Measurements from ENCODE around the gene NPIPA2.
"Not testable (repeated sequence)": the region's sequence is repeated elsewhere in the genome, so short reads cannot be mapped to it uniquely, and the experiment has no call there.

The NPIPA2 gene

DNA sequence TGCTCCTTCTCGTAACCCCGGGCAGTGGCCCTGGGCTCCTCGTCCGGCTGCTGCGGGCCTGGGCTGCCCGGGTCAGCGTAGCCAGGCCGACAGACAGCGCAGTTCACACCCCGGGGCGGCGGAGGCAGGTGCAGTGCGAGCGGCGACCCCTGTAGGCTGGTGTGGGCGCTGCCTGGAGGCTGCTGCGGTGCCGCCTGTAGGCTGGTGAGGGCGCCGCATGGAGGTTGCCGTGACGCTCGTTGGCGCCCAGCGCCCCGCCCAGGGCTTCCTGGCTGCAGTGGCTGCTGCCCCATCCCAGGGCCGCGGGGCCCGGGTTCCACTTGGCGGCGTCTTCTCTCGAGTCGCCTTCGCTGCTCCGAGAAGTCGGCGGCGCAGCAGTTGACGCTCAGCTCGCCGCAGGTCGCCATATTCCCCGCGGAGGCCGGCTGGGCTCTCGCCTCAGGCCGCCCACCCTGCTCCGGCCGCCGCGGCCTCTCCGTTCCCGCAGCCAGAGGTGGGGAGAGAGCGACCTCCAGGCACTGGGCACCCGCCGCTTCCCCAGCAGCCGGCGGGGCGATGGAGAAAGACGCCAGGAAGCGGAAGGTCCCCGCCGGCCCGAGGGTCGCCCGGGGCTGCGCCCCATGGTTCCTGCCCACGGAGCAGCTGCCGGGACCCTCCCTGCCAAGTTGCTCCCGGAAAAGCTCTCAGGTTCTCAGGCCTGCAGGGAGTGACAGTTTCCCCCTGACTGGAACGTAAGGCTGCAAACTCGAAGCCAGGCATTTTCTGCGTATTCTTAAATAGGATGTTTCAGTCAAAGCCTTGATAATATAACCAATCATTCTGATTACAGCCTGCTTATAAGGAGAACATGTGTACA lies at the start of gene NPIPA2:
NPIPA2 (plus strand) TSS at position 261 of the 856 bp plus-strand sequence. CDS start 5,533 bp downstream, outside the sequence.
- DNase-seq, result not testable (repeated sequence)

DNA sequence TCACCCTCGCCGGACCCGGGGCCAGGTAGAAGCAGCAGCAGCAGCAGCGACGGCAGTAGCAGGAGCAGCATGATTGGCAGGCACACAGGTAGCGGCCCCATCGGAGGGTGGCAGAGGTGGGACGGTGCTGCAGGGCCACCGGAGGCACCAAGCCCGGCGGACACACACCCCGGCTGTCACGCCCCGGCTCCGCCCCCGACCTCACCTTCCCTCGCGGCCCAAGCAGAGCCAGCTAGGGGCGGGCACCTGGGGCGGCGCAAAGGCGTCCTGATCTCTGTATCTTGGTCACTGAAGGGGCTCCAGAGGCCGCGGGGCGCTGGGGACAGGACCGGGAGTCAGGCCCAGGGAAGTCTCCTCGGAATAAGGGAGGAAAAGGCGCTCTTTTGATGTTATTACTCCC lies 48.2 kb upstream of the NPIPA2 start, which contains the start of gene PLA2G10:
PLA2G10 (minus strand) TSS at position 180 of the 400 bp plus-strand sequence; CDS start at position 101, 79 bp downstream.
- not testable (repeated sequence) for DNase-seq

DNA sequence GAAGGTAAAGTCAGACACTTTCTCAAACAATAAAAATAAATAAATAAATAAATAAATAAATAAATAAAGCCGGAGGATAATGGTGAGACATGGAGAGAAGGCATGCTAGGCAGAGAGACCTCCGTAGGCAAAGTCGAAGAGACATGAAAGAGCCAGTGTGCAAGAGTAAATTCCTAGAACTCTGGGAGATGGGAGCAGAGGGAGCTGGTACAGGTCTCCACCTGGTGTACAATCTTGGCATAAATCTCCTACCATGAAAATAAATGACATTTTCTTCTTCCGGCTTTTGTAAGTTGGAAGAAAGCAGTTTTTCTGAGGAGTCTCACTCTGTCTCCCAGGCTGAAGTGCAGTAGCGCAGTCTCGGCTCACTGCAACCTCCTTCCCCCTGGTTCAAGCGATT lies 40.5 kb upstream of the NPIPA2 start:
- DNase-seq, result not testable (repeated sequence)

DNA sequence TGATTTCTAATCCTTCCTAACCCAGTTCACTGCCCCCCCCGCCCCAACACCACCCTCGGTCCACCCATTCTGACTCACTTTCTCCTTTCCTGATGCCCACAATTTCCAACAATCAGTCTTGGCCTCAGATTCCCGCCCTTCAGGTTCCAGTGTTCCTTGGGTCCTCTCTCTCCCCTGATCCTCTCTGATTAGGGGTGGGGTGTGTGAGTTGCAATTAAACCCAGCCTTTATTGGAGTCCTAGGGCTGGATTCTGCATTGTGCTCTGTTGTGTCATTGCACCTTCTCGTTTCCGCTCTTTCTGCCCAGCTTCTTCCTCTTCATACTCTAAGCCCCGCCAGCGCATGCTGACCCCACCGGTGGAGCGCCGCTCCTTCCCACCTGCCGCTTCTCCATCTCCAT lies 39.7 kb upstream of the NPIPA2 start:
- not testable (repeated sequence) for DNase-seq

DNA sequence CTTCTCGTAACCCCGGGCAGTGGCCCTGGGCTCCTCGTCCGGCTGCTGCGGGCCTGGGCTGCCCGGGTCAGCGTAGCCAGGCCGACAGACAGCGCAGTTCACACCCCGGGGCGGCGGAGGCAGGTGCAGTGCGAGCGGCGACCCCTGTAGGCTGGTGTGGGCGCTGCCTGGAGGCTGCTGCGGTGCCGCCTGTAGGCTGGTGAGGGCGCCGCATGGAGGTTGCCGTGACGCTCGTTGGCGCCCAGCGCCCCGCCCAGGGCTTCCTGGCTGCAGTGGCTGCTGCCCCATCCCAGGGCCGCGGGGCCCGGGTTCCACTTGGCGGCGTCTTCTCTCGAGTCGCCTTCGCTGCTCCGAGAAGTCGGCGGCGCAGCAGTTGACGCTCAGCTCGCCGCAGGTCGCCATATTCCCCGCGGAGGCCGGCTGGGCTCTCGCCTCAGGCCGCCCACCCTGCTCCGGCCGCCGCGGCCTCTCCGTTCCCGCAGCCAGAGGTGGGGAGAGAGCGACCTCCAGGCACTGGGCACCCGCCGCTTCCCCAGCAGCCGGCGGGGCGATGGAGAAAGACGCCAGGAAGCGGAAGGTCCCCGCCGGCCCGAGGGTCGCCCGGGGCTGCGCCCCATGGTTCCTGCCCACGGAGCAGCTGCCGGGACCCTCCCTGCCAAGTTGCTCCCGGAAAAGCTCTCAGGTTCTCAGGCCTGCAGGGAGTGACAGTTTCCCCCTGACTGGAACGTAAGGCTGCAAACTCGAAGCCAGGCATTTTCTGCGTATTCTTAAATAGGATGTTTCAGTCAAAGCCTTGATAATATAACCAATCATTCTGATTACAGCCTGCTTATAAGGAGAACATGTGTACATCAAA lies 38.9 kb upstream of the NPIPA2 start, which contains the start of gene NPIPA3:
NPIPA3 (plus strand) TSS at position 256 of the 856 bp plus-strand sequence. CDS start 5,533 bp downstream, outside the sequence.
- DNase-seq, result not testable (repeated sequence)

DNA sequence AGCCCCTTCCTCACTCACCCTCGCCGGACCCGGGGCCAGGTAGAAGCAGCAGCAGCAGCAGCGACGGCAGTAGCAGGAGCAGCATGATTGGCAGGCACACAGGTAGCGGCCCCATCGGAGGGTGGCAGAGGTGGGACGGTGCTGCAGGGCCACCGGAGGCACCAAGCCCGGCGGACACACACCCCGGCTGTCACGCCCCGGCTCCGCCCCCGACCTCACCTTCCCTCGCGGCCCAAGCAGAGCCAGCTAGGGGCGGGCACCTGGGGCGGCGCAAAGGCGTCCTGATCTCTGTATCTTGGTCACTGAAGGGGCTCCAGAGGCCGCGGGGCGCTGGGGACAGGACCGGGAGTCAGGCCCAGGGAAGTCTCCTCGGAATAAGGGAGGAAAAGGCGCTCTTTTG lies 9.1 kb upstream of the NPIPA2 start:
- not testable (repeated sequence) for DNase-seq

DNA sequence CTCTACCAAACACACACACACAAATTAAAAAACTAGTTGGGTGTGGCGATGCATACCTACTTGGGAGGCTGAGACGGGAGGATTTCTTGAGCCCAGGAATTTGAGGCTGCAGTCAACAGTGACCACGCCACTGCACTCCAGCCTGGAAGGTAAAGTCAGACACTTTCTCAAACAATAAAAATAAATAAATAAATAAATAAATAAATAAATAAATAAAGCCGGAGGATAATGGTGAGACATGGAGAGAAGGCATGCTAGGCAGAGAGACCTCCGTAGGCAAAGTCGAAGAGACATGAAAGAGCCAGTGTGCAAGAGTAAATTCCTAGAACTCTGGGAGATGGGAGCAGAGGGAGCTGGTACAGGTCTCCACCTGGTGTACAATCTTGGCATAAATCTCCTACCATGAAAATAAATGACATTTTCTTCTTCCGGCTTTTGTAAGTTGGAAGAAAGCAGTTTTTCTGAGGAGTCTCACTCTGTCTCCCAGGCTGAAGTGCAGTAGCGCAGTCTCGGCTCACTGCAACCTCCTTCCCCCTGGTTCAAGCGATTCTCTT lies 1.4 kb upstream of the NPIPA2 start:
- not testable (repeated sequence) for DNase-seq

DNA sequence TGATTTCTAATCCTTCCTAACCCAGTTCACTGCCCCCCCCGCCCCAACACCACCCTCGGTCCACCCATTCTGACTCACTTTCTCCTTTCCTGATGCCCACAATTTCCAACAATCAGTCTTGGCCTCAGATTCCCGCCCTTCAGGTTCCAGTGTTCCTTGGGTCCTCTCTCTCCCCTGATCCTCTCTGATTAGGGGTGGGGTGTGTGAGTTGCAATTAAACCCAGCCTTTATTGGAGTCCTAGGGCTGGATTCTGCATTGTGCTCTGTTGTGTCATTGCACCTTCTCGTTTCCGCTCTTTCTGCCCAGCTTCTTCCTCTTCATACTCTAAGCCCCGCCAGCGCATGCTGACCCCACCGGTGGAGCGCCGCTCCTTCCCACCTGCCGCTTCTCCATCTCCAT lies 539 bp upstream of the NPIPA2 start:
- DNase-seq, result not testable (repeated sequence)

DNA sequence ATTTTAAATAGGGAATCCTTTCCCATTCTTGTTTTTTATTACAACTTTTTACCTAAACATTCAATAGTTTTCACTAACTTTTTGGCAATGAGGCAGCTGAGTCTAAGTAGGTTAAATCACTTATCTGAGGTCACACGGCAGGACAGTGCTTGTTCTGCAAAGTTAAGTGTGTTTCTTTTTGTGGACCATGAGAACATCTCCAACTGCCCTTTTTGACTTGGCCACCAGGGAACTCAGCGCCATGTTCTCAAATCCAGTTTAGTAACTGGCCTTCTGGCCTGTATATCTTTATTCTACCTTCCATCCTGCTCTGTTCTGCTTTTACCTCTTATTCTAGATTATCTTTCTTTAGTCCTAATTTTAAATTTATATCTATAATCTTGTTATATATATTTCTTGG lies 31.3 kb downstream of the NPIPA2 start:
- DNase-seq, result not testable (repeated sequence)

DNA sequence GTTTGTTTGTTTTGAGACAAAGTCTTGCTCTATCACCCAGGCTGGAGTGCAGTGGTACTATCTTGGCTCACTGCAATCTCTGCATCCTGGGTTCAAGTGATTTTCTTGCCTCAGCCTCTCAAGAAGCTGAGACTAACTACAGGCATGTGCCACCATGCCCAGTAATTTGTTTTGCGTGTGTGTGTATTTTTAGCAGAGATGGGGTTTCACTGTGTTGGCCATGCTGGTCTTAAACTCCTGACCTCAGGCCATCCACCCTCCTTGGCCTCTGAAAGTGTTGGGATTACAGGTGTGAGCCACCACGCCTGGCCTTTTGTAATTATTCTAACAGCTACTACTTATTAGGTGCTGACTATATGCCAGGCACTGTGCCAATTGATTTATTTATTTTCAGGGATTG lies 33.3 kb downstream of the NPIPA2 start:
- not testable (repeated sequence) for DNase-seq

DNA sequence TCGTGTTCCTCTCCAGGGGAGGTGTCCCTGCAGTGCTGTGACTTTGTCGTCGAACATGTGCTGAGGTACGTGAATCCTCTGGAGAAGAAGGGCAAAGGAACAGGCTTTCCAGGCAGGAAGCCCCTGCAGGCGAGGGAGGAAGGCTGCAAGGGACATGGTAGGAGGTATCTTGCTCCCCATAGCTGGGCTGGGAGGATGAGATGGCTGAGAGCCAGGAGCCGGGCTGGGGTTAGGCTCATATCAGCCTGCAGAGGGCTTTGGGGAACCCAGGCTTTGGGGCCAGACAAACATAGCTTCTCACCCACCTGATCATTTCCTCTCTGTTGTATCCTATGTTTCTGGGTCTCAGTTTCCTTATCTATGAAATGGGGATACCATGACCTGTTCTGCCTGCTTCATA lies 34.4 kb downstream of the NPIPA2 start:
- DNase-seq, result not testable (repeated sequence)

DNA sequence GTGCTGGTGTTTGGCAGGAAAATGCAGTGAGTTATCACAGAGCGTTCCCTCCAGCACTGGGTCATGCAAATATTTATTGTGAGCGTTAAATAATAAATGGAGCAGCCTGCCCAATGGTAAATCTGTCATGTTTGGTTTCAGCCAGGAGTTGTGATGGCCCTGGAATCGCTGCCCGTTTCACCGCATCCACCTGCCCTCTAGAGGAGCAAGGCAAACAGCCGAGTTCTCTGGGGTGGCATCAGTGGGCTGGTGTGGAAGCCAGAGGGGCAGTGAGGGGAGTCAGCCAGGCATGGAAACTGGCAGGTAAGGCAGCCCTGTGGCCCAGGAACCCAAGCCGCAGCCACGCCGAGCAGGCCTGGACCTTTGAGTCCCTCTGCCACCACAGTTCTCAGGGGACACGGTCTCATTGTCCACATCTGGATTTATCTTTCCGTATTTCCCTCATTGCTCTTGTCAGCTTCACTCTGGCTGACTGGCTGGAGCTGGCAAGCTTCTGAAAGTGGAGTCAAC lies 37.1 kb downstream of the NPIPA2 start:
- not testable (repeated sequence) for DNase-seq

DNA sequence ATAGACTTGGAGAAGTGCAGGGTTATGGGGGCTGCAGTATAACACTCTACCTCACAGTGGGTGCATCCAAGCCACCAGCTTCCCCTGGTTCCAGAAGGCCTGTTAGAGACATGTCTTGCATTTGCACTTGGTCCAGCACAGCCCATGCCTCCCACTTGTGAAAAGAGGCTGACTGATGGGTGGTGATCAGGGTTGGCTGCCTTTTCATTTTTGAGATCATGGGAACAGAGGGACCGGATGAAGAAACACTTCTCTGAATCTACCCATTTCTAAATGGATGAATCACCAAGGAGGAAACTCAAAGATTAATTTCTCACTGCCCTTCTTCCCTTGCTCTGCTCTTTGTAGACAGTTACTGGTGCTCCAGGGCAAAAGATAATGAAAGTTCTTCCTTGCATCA lies 43.8 kb downstream of the NPIPA2 start:
- not testable (repeated sequence) for DNase-seq

DNA sequence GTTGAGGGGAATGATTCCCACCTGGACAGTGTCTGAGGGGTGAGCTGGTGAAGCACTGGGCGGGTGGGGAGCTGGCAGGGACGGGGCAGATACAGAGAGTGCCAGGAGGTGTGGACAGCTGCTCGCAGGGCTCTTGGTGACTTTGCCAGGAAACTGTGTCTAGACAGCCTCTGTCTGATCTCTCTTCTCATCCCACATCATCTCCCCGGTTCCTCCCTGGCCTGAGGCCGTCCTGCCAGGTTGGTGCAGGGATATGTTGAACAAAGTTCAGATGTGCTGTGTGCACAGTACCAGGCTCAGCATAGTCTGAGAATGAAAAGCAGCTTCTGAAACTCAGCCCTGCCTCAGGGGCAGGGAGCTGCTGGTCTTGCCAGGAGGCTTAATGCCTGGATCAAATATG lies 47.2 kb downstream of the NPIPA2 start:
- DNase-seq, result not testable (repeated sequence)

DNA sequence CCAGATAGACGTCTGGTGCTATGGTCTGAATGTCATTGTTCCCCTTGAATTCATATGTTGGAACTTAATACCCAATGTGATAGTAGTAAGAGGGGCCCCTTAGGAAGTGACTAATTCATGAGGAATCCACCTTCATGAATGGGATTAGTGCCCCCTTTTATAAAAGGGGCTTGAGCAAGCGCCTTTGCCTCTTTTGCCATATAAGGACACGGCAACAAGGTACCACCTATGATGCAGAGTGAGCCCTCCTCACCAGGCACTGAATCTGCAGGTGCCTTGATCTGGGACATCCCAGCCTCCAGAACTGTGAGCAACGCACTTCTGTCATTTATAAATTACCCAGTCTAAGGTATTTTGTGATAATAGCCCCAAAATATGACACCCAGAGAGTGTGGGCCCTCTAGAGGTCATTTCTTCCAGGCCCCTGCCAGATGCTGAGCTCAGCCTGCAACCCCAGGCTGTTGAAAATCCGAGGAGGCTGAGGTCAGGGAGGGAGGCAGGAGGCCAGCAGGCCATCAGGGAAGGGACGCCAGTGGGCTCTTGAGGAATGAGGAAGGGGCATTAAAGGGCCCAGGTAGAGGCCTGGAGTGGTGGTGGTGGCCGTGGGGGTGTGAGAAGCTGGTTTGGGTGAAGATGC lies 48.1 kb downstream of the NPIPA2 start:
- DNase-seq, result not testable (repeated sequence)

DNA sequence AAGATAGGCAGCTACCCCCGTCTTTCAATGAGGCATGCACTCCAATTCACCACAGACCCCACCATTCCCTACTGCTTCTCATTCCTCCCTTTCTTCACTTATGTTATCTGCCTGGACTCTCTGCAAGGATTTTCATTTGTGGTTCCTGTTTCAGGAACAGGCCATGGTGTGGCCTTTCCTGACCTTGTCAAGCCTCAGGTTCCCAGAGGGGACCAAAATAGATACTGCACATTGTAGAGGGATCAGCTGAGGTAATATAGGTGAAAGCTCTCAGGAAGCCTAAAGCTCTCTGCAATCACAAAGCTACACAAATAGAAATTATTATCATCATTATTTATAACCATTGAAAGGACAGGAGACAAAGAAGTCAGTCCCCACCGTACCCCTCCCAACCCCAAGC lies 50.6 kb downstream of the NPIPA2 start:
- DNase-seq, result not testable (repeated sequence)

DNA sequence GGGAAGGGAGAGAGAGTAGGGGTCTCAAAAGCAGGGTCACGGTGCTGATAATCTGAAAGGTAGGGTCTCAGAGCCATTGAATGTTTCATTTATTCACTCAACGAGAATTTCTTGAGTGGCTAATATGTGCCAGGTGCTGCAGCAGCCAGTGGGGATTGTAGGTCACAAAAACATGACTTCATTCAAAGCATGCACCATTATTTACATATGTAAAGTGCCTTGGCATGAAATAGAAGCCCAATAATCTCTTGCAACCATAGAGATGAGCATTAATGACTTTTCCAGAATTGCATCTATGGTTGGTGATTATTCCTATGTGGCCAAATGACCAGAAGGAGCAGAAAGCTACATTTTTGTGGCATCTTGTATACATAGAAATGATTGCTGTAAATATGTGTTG lies 55.2 kb downstream of the NPIPA2 start:
- DNase-seq, result not testable (repeated sequence)

DNA sequence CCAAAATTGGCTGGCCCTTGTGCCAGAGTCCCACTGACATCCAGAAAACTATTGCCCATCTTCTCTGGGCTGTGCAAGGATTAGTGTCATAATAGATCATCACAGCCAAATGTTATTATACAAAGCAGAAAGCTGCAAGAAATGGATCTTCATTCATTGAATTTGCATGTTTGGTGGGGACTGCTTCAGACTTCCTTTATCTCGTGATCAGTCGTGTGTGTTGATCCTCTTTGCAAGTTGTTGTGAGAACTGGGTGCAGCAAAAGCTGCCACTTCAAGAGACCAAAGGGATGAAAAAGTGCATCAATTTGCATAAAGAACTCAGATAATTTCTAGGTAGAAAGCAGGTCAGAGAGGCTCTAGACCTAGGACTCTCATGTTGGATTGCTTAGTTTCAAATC lies 61.2 kb downstream of the NPIPA2 start:
- not testable (repeated sequence) for DNase-seq

DNA sequence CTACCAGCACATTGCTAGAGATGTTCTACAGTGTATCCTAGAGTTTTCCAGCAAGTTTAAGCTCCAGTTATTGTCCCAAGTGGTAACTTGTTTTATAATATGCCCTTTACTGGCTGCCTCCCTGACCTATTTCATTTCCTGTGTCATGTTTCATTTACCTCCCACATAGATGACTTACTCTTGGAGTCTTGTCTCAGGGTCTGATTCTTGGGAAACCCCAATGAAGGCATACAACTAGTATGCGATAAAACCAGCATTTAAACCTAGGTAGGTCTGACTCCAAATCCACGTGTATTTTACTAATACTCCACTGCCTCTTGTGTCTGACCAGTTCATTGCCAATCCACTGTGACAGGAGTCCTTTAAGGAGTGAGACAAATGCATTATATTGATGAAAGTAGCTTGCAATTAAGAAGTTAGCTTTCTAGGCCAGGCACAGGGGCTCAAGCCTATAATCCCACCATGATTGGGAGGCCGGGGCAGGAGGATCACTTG lies 64.9 kb downstream of the NPIPA2 start:
- not testable (repeated sequence) for DNase-seq

DNA sequence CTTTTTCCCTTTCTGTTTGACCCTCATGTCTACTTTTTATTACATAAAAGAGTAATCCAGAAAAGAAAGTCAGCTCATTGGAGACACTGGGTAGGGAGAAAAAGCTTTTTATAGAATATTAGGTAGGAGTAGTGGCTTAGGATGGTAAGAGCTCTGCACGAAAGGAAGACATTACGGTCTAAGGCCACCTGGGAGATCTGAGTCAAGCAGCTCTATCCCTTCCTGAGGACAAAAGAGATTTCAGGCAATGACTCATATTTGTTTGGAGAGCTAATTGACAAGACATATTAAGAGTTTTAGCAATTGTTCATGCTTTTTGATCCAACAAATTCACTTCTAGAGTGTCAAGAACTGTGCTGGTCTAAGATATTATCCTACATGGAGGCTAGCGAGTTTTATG lies 71.6 kb downstream of the NPIPA2 start:
- DNase-seq, result not testable (repeated sequence)
